HFFc6 (cell line): ENCODE data around the gene PPP3R2. TPM values are rescaled to one million over a fixed set of nuclear protein-coding genes. Genes with fewer than 3 reads are reported as not detected.

Source experiments
- DNase-seq: peaks from one replicate; pipeline ENCODE4 v3.0.0-alpha.2; 2018
- H3K27ac Mint-ChIP-seq: 2 replicates; pipeline ENCODE4 v1.8.0; 2020; ENCODE audit warnings: mild to moderate bottlenecking, mixed read lengths
- H3K27me3 Mint-ChIP-seq: 2 replicates; pipeline ENCODE4 v1.8.0; 2021; ENCODE audit warnings: mild to moderate bottlenecking, moderate library complexity, mixed read lengths; ENCODE audit not compliant: insufficient read depth
- H3K36me3 Mint-ChIP-seq: 2 replicates; pipeline ENCODE4 v1.8.0; 2021; ENCODE audit warnings: low read depth, mixed read lengths
- H3K4me1 Mint-ChIP-seq: 2 replicates; pipeline ENCODE4 v1.8.0; 2020; ENCODE audit warnings: low read depth, mixed read lengths
- H3K4me3 Mint-ChIP-seq: 2 replicates; pipeline ENCODE4 v1.8.0; 2020; ENCODE audit warnings: mild to moderate bottlenecking, moderate library complexity, mixed read lengths
- H3K9me3 Mint-ChIP-seq: 2 replicates; pipeline ENCODE4 v1.8.0; 2020; ENCODE audit warnings: mild to moderate bottlenecking, mixed read lengths
- CTCF ChIP-seq: fragments of 200-600 bp; sonication (generic); IDR thresholded peaks from 2 replicates; pipeline ENCODE4 v1.5.0; 2021; ENCODE audit warnings: antibody characterized with exemption, mild to moderate bottlenecking
- total RNA-seq, 6 experiments: library from RNA; stranded (reverse); fragmentation: NEBNext Ultra II Directional; extraction: Animal tissue kit (Norgen Biotek cat#: 25700); gene quantifications; 2 replicates in 1 of 6; 3 replicates in 5 of 6; pipeline ENCODE4 v1.2.3, GENCODE V29; 2021

Gene PPP3R2
- total RNA-seq, 6 experiments from 2014 or later, result not detected

- TF ChIP-seq CTCF, result no peak
- Mint-ChIP-seq H3K4me1 (no peaks in the 10 kb centered on the region), H3K4me3 (no peak overlapping the region), H3K27ac (no peak overlapping the region), H3K36me3 (no peaks in the 10 kb centered on the region), H3K9me3 (no peaks in the 10 kb centered on the region; the same call in 1 of the 2 replicates), H3K27me3 (no peaks in the 10 kb centered on the region)
- no peak for DNase-seq
These were observed 31.5 kb upstream of the PPP3R2 start for GRCh38 chr9:101626295-101626694.

DNA sequence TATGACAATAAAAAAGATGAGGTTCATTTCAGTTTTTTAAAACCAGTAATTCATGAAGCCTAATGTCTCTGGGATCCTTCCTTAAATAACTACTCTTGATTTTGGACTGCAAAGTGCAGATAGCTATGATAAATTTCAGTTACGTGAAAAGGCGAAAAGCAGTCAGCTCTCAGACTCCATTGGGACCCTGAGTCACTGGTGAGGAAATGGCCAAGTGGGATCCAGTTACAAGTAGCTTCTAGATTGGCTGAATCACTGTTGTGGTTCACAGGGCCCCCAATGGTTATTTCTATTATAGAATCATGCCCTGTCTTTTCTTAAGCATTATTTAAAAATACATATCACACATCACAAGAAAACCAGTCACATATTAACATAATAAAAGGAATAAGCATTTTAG, 31.1 kb upstream of the PPP3R2 start:
- Mint-ChIP-seq H3K27me3 (no peaks in the 10 kb centered on the region), H3K9me3 (no peaks in the 10 kb centered on the region; the same call in 1 of the 2 replicates), H3K4me1 (no peaks in the 10 kb centered on the region), H3K27ac (no peak overlapping the region), H3K4me3 (no peak overlapping the region), H3K36me3 (no peaks in the 10 kb centered on the region)
- DNase-seq, result no peak
- no peak for TF ChIP-seq CTCF

DNA sequence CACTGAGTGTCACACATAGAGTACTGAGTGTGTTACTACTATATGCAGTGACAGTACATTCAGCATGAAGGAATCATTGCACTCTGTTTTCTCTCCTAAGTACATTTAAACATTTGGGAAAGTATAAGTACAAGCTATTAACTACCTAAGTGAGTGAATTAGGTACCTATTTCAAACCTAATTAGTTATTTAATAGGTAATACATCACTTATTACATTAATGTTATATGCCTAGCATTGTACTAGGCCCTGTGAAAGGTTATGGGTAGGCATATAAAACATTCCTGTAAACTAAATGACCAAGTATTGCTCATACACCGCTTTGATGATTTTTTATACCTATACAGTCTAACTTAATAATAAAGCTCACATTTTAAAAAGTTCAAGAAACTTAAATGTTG, 25.7 kb upstream of the PPP3R2 start:
- DNase-seq, result no peak
- Mint-ChIP-seq H3K4me3 (no peak overlapping the region), H3K27ac (no peak overlapping the region), H3K36me3 (no peaks in the 10 kb centered on the region), H3K4me1 (no peaks in the 10 kb centered on the region), H3K9me3 (no peaks in the 10 kb centered on the region), H3K27me3 (no peaks in the 10 kb centered on the region)
- no peak for TF ChIP-seq CTCF

DNA sequence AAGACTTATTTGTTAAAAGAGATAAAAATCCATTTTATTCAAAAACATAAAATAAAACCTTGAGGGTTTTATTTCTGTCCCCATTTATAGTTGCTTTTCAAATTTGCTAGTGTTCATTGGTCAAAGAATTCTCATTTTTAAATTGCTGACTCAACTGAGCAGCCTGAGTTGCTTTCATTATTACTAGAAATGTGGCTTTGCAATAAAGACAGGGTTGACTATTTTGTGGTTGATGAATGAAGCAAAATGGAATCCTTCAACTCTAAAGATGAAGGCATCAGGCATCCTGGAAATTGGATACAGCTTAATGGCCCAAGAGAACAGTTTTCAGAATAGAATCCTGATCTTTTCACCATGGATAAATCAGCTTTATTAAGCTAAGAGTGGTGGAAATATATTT, 23.9 kb upstream of the PPP3R2 start:
- Mint-ChIP-seq H3K27ac (no peak overlapping the region), H3K9me3 (no peaks in the 10 kb centered on the region), H3K4me1 (no peaks in the 10 kb centered on the region), H3K36me3 (no peaks in the 10 kb centered on the region), H3K4me3 (no peak overlapping the region), H3K27me3 (no peaks in the 10 kb centered on the region)
- no peak for DNase-seq
- no peak for TF ChIP-seq CTCF

- H3K9me3 Mint-ChIP-seq, result no peaks in the 10 kb centered on the region
- peaks cover 17% of the 10 kb centered on the region for H3K27me3 Mint-ChIP-seq
- DNase-seq, result no peak
- H3K4me3 Mint-ChIP-seq, result no peak overlapping the region
- TF ChIP-seq CTCF, result no peak
- H3K27ac Mint-ChIP-seq, result no peak overlapping the region
- H3K36me3 Mint-ChIP-seq, result no peaks in the 10 kb centered on the region
- no peaks in the 10 kb centered on the region for H3K4me1 Mint-ChIP-seq
These were observed 10.8 kb upstream of the PPP3R2 start for GRCh38 chr9:101605547-101605946.

GRCh38 chr9:101604296-101604695, 9.5 kb upstream of the PPP3R2 start:
- no peak for DNase-seq
- Mint-ChIP-seq H3K36me3 (no peaks in the 10 kb centered on the region), H3K9me3 (no peaks in the 10 kb centered on the region), H3K27me3 (peaks cover 22% of the 10 kb centered on the region), H3K4me3 (no peak overlapping the region), H3K4me1 (no peaks in the 10 kb centered on the region), H3K27ac (no peak overlapping the region)
- TF ChIP-seq CTCF, result no peak
